Measurements from ENCODE around the gene NDUFA11.
A peak's percentile ranks its signal among the peaks of the same experiment; 100 is the strongest.

GRCh38 chr19:5904352-5905113 is 943 bp upstream of the NDUFA11 start, which contains the start of gene VMAC:
- TF ChIP-seq CTCF (IDR thresholded peaks at IDR 0.05; ENCODE audit: low read depth, low read length), result no peak
- TF ChIP-seq POLR2A (IDR thresholded peaks at IDR 0.05; ENCODE audit: extremely low read depth, insufficient read length), result peak; percentile 64
- TF ChIP-seq MYC (IDR thresholded peaks at IDR 0.05; ENCODE audit: low read depth, low read length), result peak; percentile 42
- peak; percentile 64 for TF ChIP-seq MAX (IDR thresholded peaks at IDR 0.05; ENCODE audit: low read depth, low read length)

Data from NB4 (cell line).